SHP77 (cell line): Measurements from ENCODE around the gene MPP1.

Source experiments
- DNase-seq, 2 experiments: peaks; one replicate each; lab custom pipeline; 2025; lab: John Stamatoyannopoulos, UW

The MPP1 gene

GRCh38 chrX:154731881-154732280 is 73.4 kb downstream of the MPP1 start:
- DNase-seq = no peak

DNA sequence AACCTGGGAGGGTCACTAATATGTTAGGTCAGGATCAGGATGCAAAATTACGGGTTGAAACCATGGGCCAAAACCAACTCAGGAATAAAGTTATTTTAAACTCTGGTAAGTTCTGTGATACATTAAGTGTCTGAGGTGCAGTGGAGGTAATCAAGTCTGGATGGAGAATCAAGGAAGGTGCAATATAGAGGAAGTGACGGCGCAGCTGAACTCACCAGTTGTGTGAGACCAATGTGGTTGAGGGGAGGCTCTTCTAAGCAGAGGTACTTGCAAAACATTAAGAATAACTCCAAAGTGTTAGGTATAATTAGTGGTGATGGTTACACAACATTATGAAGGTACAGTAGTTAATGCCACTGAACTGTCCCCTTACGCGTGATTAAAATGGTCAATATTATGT is 74.1 kb downstream of the MPP1 start:
- DNase-seq = no peak

DNA sequence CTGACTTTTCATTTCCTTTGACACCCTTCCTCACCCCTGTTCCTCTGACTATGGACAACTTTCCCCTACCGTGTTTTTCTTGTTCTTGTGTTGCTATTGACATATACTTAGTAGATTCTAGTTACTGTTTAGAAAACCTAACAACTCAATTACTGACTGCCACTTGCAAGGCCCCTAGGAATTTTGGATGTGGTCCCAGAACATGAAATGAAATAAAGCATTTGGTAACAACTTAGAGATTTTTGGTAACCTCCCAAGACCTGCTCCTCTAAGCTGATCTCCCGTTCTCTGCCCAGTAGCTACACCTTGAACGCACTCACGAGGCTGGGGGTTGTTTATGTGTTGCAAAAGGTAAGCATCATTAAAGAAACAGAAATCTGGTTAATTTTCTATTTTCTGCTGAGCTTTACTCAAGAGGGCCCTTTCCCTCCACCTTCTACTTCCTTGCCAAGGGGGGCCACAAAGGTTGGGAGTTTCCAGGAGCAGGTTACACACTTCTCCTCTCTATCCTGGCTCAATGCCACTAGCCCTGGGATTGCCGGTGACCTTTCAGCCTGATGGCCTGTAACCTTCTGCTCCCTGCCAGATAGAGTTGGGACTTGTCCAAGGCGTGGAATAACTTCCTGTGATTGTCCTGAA is 74.9 kb downstream of the MPP1 start:
- no peak for DNase-seq

- DNase-seq = no peak
Measured at GRCh38 chrX:154729439-154729838, 75.8 kb downstream of the MPP1 start.
